Measurements from ENCODE around the gene ATP5F1E. TPM values are rescaled to one million over a fixed set of nuclear protein-coding genes. Genes with fewer than 3 reads are reported as not detected.

The ATP5F1E gene
- total and polyA plus RNA-seq, 2 of the 4 experiments (the other 2 are of a cell fraction): 3.8 to 34.5 TPM

DNA sequence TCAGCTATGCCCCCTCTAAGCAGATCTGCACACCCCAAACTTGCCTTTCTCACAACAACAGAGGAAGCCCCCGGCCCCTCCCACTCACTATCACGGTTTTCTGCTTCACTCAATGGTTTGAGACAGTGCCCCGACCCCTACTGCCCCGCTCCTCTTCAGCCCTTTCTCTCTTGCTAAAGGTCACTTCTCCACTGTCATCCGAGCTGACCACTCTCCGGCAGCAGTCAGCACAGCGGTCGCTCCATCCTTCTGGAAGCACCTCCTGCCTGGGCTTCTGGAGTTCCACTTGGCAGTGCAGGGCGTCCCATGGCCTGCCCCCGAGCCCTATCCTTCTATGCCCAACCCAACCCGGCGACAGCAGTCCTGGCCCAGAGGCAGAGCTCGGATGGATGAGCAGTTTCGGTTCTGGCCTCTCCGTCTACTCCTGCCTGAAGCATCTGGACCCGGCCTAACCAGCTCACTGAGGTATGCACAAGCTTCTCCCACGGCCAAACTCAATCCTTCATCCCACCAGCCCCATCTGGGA is 29.2 kb downstream of the ATP5F1E start:
- BruUV-seq (replicated peaks): no TSS peak
- DNase-seq: no peak
- H2BK20ac ChIP-seq (ENCODE audit: low read depth, low read length): no peak overlapping the region

More for the DNA sequence above, 29.2 kb downstream of the ATP5F1E start:
- H2BK15ac ChIP-seq (ENCODE audit: low read depth, low read length): no peak overlapping the region
- H3K27me3 ChIP-seq (ENCODE audit: control insufficient read depth, insufficient read depth, low read length): no peaks in the 10 kb centered on the region
- H3K36me3 ChIP-seq (ENCODE audit: control insufficient read depth, insufficient read depth, low read length): peaks cover 13% of the 10 kb centered on the region
- H3K23ac ChIP-seq (ENCODE audit: low read depth, low read length): no peak overlapping the region
- H3K9me1 ChIP-seq (ENCODE audit: insufficient read depth, low read length): peaks cover 11% of the 10 kb centered on the region; the same call in 1 of the 2 replicates
- H3K4me3 ChIP-seq (ENCODE audit: insufficient read depth, low read depth, low read length): no peak overlapping the region
- H2BK120ac ChIP-seq (ENCODE audit: low read depth, low read length): no peak overlapping the region
- ATAC-seq (ENCODE audit: low read depth): no peak
- TF ChIP-seq MXI1 (IDR thresholded peaks at IDR 0.05; ENCODE audit: borderline replicate concordance, low read depth, low read length): no peak
- intact Hi-C loops (cut with micrococcal nuclease) (no loop called here), in situ Hi-C loops (cut with MboI; ENCODE audit: low sequenced_read_pairs) (no loop called here), dilution Hi-C loops (cut with HindIII; ENCODE audit: low sequenced_read_pairs, unreplicated experiment) (no loop called here)
- H3K9ac ChIP-seq (ENCODE audit: low read depth, low read length): no peak overlapping the region
- no peak overlapping the region for H3K56ac ChIP-seq (ENCODE audit: extremely low read depth, insufficient read depth, low read length)
- peaks cover 12% of the 10 kb centered on the region for H3K4me1 ChIP-seq (ENCODE audit: control insufficient read depth, insufficient read depth, low read length)
- no peak overlapping the region for H3K4me2 ChIP-seq (ENCODE audit: low read depth, low read length)
- no peak overlapping the region for H4K91ac ChIP-seq (ENCODE audit: insufficient read depth, low read depth, low read length)
- peak overlapping the region; percentile 61 for H2AK9ac ChIP-seq (replicated peaks; ENCODE audit: low read depth, low read length, poor library complexity)
- 78% methylated on average over 15 of the region's 17 CpGs; no CpG with 5 or more reads in 1 of the 2 experiments for WGBS, 2 experiments (ENCODE audit: extremely low coverage in 2 of 2, insufficient read length in 1 of 2)
- H3K4ac ChIP-seq (ENCODE audit: low read depth, low read length): no peak overlapping the region
- no peak overlapping the region for H3K14ac ChIP-seq (replicated peaks; ENCODE audit: low read depth, low read length)
- H2AFZ ChIP-seq (replicated peaks; ENCODE audit: low read length, poor library complexity): no peak overlapping the region
- H3K27ac ChIP-seq (ENCODE audit: insufficient read depth, low read length): no peak overlapping the region
- H2BK5ac ChIP-seq (ENCODE audit: low read depth, low read length, poor library complexity, severe bottlenecking): no peak overlapping the region
- no peak overlapping the region for H4K8ac ChIP-seq (ENCODE audit: low read depth in 2 of 2, low read length in 2 of 2)
- no peak overlapping the region for H2AK5ac ChIP-seq (ENCODE audit: low read depth, low read length)
- no peaks in the 10 kb centered on the region; the same call in 1 of the 2 replicates for H4K20me1 ChIP-seq (ENCODE audit: insufficient read depth, low read length)
- H3K9me3 ChIP-seq (ENCODE audit: control insufficient read depth, insufficient read depth, low read length): no peaks in the 10 kb centered on the region
- H3K18ac ChIP-seq (ENCODE audit: low read depth, low read length): no peak overlapping the region
- H4K5ac ChIP-seq (ENCODE audit: low read depth, low read length): no peak overlapping the region
- H3K79me1 ChIP-seq (ENCODE audit: low read depth in 1 of 2, low read length in 2 of 2): peaks cover 10 to 35% of the 10 kb centered on the region in 2 experiments; a peak in 3 of 4 replicates
- ChIA-PET CTCF (no interaction called here), POLR2A (ENCODE audit: unreplicated experiment) (no interaction called here)
